Amniotic stem cell (primary cell): Measurements from ENCODE around the gene RAB36.

Experiments
- DNase-seq: peaks from one replicate; lab custom pipeline; 2025; lab: John Stamatoyannopoulos, UW

RAB36 gene

GRCh38 chr22:23144932-23145877, at the start of gene RAB36:
Gene RAB36 (plus strand): TSS chr22:23145477. CDS start chr22:23146617, 1,140 bp downstream.
- peak; percentile 99 for DNase-seq

- DNase-seq = no peak
Measured at GRCh38 chr22:23095733-23096342, 49.4 kb upstream of the RAB36 start.

GRCh38 chr22:23097412-23098229, 47.7 kb upstream of the RAB36 start:
- no peak for DNase-seq

- no peak for DNase-seq
Measured at GRCh38 chr22:23098230-23098705, 47.0 kb upstream of the RAB36 start.

GRCh38 chr22:23098718-23099530, 46.4 kb upstream of the RAB36 start:
- no peak for DNase-seq

GRCh38 chr22:23099531-23099804, 45.8 kb upstream of the RAB36 start:
- no peak for DNase-seq

- no peak for DNase-seq
Measured at GRCh38 chr22:23100124-23100801, 45.0 kb upstream of the RAB36 start.

GRCh38 chr22:23101524-23101923, 43.8 kb upstream of the RAB36 start:
- no peak for DNase-seq

GRCh38 chr22:23102002-23102655, 43.1 kb upstream of the RAB36 start:
- no peak for DNase-seq

GRCh38 chr22:23102776-23103175, 42.5 kb upstream of the RAB36 start:
- no peak for DNase-seq

- no peak for DNase-seq
Measured at GRCh38 chr22:23103199-23103954, 41.9 kb upstream of the RAB36 start.

- no peak for DNase-seq
Measured at GRCh38 chr22:23104187-23104971, 40.9 kb upstream of the RAB36 start.

GRCh38 chr22:23105304-23105703, 40.0 kb upstream of the RAB36 start:
- DNase-seq = no peak

GRCh38 chr22:23105919-23106318, 39.4 kb upstream of the RAB36 start:
- no peak for DNase-seq

- no peak for DNase-seq
Measured at GRCh38 chr22:23106344-23106743, 38.9 kb upstream of the RAB36 start.

GRCh38 chr22:23106906-23107367, 38.3 kb upstream of the RAB36 start:
- DNase-seq = no peak

GRCh38 chr22:23107487-23108248, 37.6 kb upstream of the RAB36 start:
- no peak for DNase-seq
